HepG2 (cell line): ENCODE results near the gene GPD1. TPM values are rescaled to one million over a fixed set of nuclear protein-coding genes. Genes with fewer than 3 reads are reported as not detected.

Experiments used
- ARID2 ChIP-seq: sonication (generic); formaldehyde crosslinking; IDR thresholded peaks from 2 replicates; pipeline ENCODE4 v1.8.1; 2022; ENCODE audit warnings: mild to moderate bottlenecking, missing genetic modification reagents, borderline replicate concordance
- CREM ChIP-seq, 2 experiments: sonication (generic) in 1 of 2; formaldehyde crosslinking in 1 of 2; IDR thresholded peaks; 2 replicates each; pipeline versions ENCODE4 v1.4.0 to v1.6.1; 2016 to 2020; ENCODE audit warnings: antibody characterized with exemption in 1 of 2, mild to moderate bottlenecking in 1 of 2, missing genetic modification reagents in 1 of 2
- HNRNPK ChIP-seq: fragments of 200-400 bp; formaldehyde crosslinking; IDR thresholded peaks from 2 replicates; pipeline ENCODE4 v1.6.1; 2018; ENCODE audit warnings: low read length, low read depth, moderate library complexity, mild to moderate bottlenecking; ENCODE audit not compliant: poor library complexity, severe bottlenecking
- HOXA3 ChIP-seq: sonication (generic); formaldehyde crosslinking; IDR thresholded peaks from 2 replicates; pipeline ENCODE4 v1.5.0; 2020; ENCODE audit warnings: missing genetic modification reagents
- KAT8 ChIP-seq: IDR thresholded peaks from 2 replicates; pipeline ENCODE4 v1.6.1; 2016; ENCODE audit warnings: missing genetic modification reagents, missing compliant biosample characterization
- KDM1A ChIP-seq: IDR thresholded peaks from 2 replicates; pipeline ENCODE4 v1.6.1; 2016; ENCODE audit warnings: missing compliant biosample characterization
- MXD3 ChIP-seq: IDR thresholded peaks from 2 replicates; pipeline ENCODE4 v1.6.1; 2016; ENCODE audit warnings: mild to moderate bottlenecking, missing biosample characterization, missing genetic modification reagents
- ONECUT2 ChIP-seq: sonication (generic); formaldehyde crosslinking; IDR thresholded peaks from 2 replicates; pipeline ENCODE4 v1.4.0; 2020; ENCODE audit warnings: missing genetic modification reagents
- SP140L ChIP-seq: sonication (generic); formaldehyde crosslinking; IDR thresholded peaks from 2 replicates; pipeline ENCODE4 v1.4.0; 2020; ENCODE audit warnings: missing genetic modification reagents, borderline replicate concordance
- TAF1 ChIP-seq: sonication (generic); formaldehyde crosslinking; IDR thresholded peaks from 2 replicates; pipeline ENCODE4 v1.4.0; 2020; ENCODE audit warnings: missing genetic modification reagents
- TFDP2 ChIP-seq: sonication (generic); formaldehyde crosslinking; IDR thresholded peaks from 2 replicates; pipeline ENCODE4 v1.4.0; 2020; ENCODE audit warnings: missing genetic modification reagents
- ZBTB8A ChIP-seq: sonication (generic); formaldehyde crosslinking; IDR thresholded peaks from 2 replicates; pipeline ENCODE4 v1.4.0; 2020; ENCODE audit warnings: mild to moderate bottlenecking, low read depth, missing genetic modification reagents, borderline replicate concordance
- ZMYM4 ChIP-seq: sonication (generic); formaldehyde crosslinking; IDR thresholded peaks from 2 replicates; pipeline ENCODE4 v1.8.1; 2023; ENCODE audit warnings: mild to moderate bottlenecking, missing genetic modification reagents
- ZNF350 ChIP-seq: sonication (generic); formaldehyde crosslinking; IDR thresholded peaks from 2 replicates; pipeline ENCODE4 v1.4.0; 2020; ENCODE audit warnings: mild to moderate bottlenecking, low read depth, missing genetic modification reagents, borderline replicate concordance
- ZNF446 ChIP-seq: sonication (generic); formaldehyde crosslinking; IDR thresholded peaks from 2 replicates; pipeline ENCODE4 v1.5.0; 2020; ENCODE audit warnings: mild to moderate bottlenecking, missing genetic modification reagents
- ZNF563 ChIP-seq: sonication (generic); formaldehyde crosslinking; IDR thresholded peaks from 2 replicates; pipeline ENCODE4 v1.8.0; 2022; ENCODE audit warnings: mild to moderate bottlenecking, moderate library complexity, missing genetic modification reagents
- ZNF598 ChIP-seq: sonication (generic); formaldehyde crosslinking; IDR thresholded peaks from 2 replicates; pipeline ENCODE4 v1.5.1; 2020; ENCODE audit warnings: mild to moderate bottlenecking, missing genetic modification reagents, borderline replicate concordance
- ZNF75D ChIP-seq: sonication (generic); formaldehyde crosslinking; IDR thresholded peaks from 2 replicates; pipeline ENCODE4 v1.8.1; 2023; ENCODE audit warnings: missing genetic modification reagents, mild to moderate bottlenecking, borderline replicate concordance
- polyA plus RNA-seq, 8 experiments: library from polyadenylated mRNA; depleted of rRNA in 3 of 8; stranded (reverse) in 7 of 8; unstranded in 1 of 8; fragments of >200 nt; fragmentation: Illumina TruSeq in 4 of 8; extraction: Trizol in 4 of 8; gene quantifications; 2 replicates each; pipeline versions ENCODE4 v1.2.1 to v1.2.3, GENCODE V29; 2011 to 2016; ENCODE audit warnings: low read depth in 4 of 8, missing spikeins in 1 of 8, mixed read lengths in 1 of 8; ENCODE audit not compliant: insufficient read depth in 1 of 8
- total RNA-seq, 5 experiments: library from RNA; depleted of rRNA; stranded (reverse); fragments of >200 nt; fragmentation: Illumina TruSeq; extraction: Trizol; gene quantifications; 2 replicates each; pipeline ENCODE4 v1.2.3, GENCODE V29; 2016; ENCODE audit warnings: low read depth in 1 of 5
- TF ChIP-seq, protein P1 (sequence below): IDR thresholded peaks from 2 replicates; pipeline ENCODE4 v1.6.1; 2016; ENCODE audit warnings: mild to moderate bottlenecking
- TF ChIP-seq, protein P2 (sequence below): sonication (generic); formaldehyde crosslinking; conservative IDR thresholded peaks from 2 replicates; pipeline ENCODE4 v1.8.1; 2023; ENCODE audit warnings: missing genetic modification reagents

Gene GPD1
- total and polyA plus RNA-seq, 2 of the 13 experiments (the other 11 are each of a cell fraction or from before 2014, with no cell fraction given), result 3.7 to 30.6 TPM

DNA sequence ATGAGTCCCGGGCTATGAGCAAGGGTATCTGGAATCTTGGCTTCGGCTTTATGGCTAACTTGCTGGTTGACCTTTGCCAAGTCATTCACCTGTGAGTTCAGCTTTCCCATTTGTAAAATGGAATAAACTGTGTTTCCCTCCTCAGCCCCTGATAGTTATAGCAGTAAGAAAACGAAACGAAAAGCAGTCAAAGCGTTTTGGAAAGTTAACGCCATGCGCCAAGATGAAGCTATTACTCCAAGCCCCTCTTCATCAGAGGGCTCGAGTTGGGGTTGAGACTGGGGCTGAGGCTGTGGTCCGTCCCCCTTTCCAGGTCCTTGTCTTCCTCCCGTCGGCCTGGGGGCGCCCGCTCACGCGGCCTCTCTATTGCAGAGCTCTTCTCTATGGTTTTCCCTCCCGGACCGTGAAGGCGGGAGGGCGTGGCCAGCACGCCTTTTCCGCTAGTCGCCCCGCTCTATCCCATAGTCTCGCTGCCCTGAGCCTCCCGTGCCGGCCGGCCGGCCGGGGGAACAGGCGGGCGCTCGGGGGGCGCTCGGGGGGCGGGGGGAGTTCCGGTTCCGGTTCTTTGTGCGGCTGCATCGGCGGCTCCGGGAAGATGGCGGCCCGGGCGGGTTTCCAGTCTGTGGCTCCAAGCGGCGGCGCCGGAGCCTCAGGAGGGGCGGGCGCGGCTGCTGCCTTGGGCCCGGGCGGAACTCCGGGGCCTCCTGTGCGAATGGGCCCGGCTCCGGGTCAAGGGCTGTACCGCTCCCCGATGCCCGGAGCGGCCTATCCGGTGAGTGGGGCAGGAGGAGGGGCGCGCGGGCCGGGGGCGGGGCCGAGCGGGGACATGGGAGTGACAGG, 18.8 kb upstream of the GPD1 start, which contains the start of gene SMARCD1 (continued):
- TF ChIP-seq TFDP2 (CRISPR knock-in tag) (peak; percentile 43; the same call in 1 of the 2 replicates), ZNF75D (CRISPR knock-in tag) (no peak), MXD3 (CRISPR knock-in tag) (peak; percentile 13; the same call in 1 of the 2 replicates), KAT8 (CRISPR knock-in tag) (peak; percentile 82), SP140L (CRISPR knock-in tag) (0 out of 2 replicates have a peak, but pooled peaks have one; percentile 63), HOXA3 (CRISPR knock-in tag) (peak; percentile 47; the same call in 1 of the 2 replicates), HNRNPK (peak; percentile 3), ZNF563 (CRISPR knock-in tag) (0 out of 2 replicates have a peak, but pooled peaks have one; percentile 53), ARID2 (CRISPR knock-in tag) (no peak), ONECUT2 (no peak), CREM (IDR thresholded peaks at IDR 0.05) (peak; percentile 48), CREM (CRISPR knock-in tag; IDR thresholded peaks at IDR 0.05) (no peak), ZBTB8A (CRISPR knock-in tag) (no peak), ZNF598 (CRISPR knock-in tag) (no peak), KDM1A (CRISPR knock-in tag) (no peak), TAF1 (CRISPR knock-in tag) (peak; percentile 54; the same call in 1 of the 2 replicates), ZNF350 (peak; percentile 44; the same call in 1 of the 2 replicates), ZNF446 (CRISPR knock-in tag) (no peak), ZMYM4 (CRISPR knock-in tag) (peak; percentile 88)
- TF ChIP-seq, protein P1, sequence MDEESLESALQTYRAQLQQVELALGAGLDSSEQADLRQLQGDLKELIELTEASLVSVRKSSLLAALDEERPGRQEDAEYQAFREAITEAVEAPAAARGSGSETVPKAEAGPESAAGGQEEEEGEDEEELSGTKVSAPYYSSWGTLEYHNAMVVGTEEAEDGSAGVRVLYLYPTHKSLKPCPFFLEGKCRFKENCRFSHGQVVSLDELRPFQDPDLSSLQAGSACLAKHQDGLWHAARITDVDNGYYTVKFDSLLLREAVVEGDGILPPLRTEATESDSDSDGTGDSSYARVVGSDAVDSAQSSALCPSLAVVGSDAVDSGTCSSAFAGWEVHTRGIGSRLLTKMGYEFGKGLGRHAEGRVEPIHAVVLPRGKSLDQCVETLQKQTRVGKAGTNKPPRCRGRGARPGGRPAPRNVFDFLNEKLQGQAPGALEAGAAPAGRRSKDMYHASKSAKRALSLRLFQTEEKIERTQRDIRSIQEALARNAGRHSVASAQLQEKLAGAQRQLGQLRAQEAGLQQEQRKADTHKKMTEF (CRISPR knock-in tag), result peak; percentile 78
- TF ChIP-seq, protein P2, sequence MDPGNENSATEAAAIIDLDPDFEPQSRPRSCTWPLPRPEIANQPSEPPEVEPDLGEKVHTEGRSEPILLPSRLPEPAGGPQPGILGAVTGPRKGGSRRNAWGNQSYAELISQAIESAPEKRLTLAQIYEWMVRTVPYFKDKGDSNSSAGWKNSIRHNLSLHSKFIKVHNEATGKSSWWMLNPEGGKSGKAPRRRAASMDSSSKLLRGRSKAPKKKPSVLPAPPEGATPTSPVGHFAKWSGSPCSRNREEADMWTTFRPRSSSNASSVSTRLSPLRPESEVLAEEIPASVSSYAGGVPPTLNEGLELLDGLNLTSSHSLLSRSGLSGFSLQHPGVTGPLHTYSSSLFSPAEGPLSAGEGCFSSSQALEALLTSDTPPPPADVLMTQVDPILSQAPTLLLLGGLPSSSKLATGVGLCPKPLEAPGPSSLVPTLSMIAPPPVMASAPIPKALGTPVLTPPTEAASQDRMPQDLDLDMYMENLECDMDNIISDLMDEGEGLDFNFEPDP (CRISPR knock-in tag), result no peak
